Measurements from ENCODE around the gene SIGLEC1.

GRCh38 chr20:3752386-3752759 lies 40.0 kb upstream of the SIGLEC1 start:
- TF ChIP-seq CTCF (IDR thresholded peaks at IDR 0.05 in 2 of 3, conservative IDR thresholded peaks at IDR 0.05 in 1 of 3; ENCODE audit: borderline replicate concordance in 1 of 3, insufficient read depth in 1 of 3, low read depth in 2 of 3, low read length in 2 of 3), result no peak
- TF ChIP-seq REST (IDR thresholded peaks at IDR 0.05; ENCODE audit: low read depth), result no peak
- TF ChIP-seq EZH2phosphoT487 (IDR thresholded peaks at IDR 0.05; ENCODE audit: borderline replicate concordance), result no peak
- no peak for TF ChIP-seq POLR2A (IDR thresholded peaks at IDR 0.05; ENCODE audit: borderline replicate concordance, extremely low read depth, insufficient read depth, insufficient read length)
- TF ChIP-seq EZH2 (IDR thresholded peaks at IDR 0.05), result no peak
- no peak for TF ChIP-seq SIN3A (IDR thresholded peaks at IDR 0.05; ENCODE audit: low read depth)
- no peak for TF ChIP-seq ZNF274 (IDR thresholded peaks at IDR 0.05; ENCODE audit: low read depth, low read length)
- TF ChIP-seq POLR2AphosphoS5 (IDR thresholded peaks at IDR 0.05; ENCODE audit: low read depth, low read length), result no peak
- TF ChIP-seq ATF3 (IDR thresholded peaks at IDR 0.05), result no peak
- TF ChIP-seq CBX3 (IDR thresholded peaks at IDR 0.05; ENCODE audit: low read depth), result no peak
- no peak for TF ChIP-seq SP1 (IDR thresholded peaks at IDR 0.05; ENCODE audit: low read depth)
- no peak for TF ChIP-seq CEBPB (IDR thresholded peaks at IDR 0.05; ENCODE audit: low read depth)
- no peak for TF ChIP-seq ZBTB33 (IDR thresholded peaks at IDR 0.05; ENCODE audit: extremely low read depth, insufficient replicate concordance, low read length)
- TF ChIP-seq ZFX (IDR thresholded peaks at IDR 0.05), result no peak
